ENCODE measurements around the gene TCERG1. TPM values are rescaled to one million over a fixed set of nuclear protein-coding genes. Genes with fewer than 3 reads are reported as not detected.
A peak's percentile ranks its signal among the peaks of the same experiment; 100 is the strongest.

TCERG1 gene
- total and polyA plus RNA-seq, 9 of the 15 experiments (the other 6 are each of a cell fraction or from before 2014, with no cell fraction given) = 50.3 to 148 (median 119) TPM

GRCh38 chr5:146446861-146447733 lies at the start of gene TCERG1 (continued):
- TF ChIP-seq HOMEZ (CRISPR knock-in tag; IDR thresholded peaks at IDR 0.05) (peak; percentile 40; the same call in 1 of the 2 replicates), ZNF764 (CRISPR knock-in tag; IDR thresholded peaks at IDR 0.05; ENCODE audit: low read depth) (0 out of 2 replicates have a peak, but pooled peaks have one; percentile 2), GATAD2A (IDR thresholded peaks at IDR 0.05) (no peak), HLTF (IDR thresholded peaks at IDR 0.05) (no peak), HDAC3 (IDR thresholded peaks at IDR 0.05; ENCODE audit: borderline replicate concordance, partially characterized antibody) (no peak), NR2C2 (CRISPR knock-in tag; IDR thresholded peaks at IDR 0.05) (peak; percentile 59), NR2C2 (tag; IDR thresholded peaks at IDR 0.05) (peak; percentile 43; the same call in 1 of the 2 replicates), NFIX (CRISPR knock-in tag; IDR thresholded peaks at IDR 0.05; ENCODE audit: low read depth) (no peak), RERE (CRISPR knock-in tag; IDR thresholded peaks at IDR 0.05; ENCODE audit: borderline replicate concordance) (no peak), ZNF280A (IDR thresholded peaks at IDR 0.05; ENCODE audit: low read depth, partially characterized antibody) (no peak), MBD1 (CRISPR knock-in tag; IDR thresholded peaks at IDR 0.05) (no peak), ZFP36 (IDR thresholded peaks at IDR 0.05; ENCODE audit: low read depth, low read length, partially characterized antibody) (no peak), ZNF644 (tag; IDR thresholded peaks at IDR 0.05; ENCODE audit: low read depth) (peak; percentile 96)
- TF ChIP-seq, protein P1, sequence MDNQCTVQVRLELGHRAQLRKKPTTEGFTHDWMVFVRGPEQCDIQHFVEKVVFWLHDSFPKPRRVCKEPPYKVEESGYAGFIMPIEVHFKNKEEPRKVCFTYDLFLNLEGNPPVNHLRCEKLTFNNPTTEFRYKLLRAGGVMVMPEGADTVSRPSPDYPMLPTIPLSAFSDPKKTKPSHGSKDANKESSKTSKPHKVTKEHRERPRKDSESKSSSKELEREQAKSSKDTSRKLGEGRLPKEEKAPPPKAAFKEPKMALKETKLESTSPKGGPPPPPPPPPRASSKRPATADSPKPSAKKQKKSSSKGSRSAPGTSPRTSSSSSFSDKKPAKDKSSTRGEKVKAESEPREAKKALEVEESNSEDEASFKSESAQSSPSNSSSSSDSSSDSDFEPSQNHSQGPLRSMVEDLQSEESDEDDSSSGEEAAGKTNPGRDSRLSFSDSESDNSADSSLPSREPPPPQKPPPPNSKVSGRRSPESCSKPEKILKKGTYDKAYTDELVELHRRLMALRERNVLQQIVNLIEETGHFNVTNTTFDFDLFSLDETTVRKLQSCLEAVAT (IDR thresholded peaks at IDR 0.05) = peak in 1 of 2 experiments; percentile 99; a peak in 2 of 4 replicates
